G401 (cell line): Measurements from ENCODE around the gene ZNG1A. TPM values are rescaled to one million over a fixed set of nuclear protein-coding genes. Genes with fewer than 3 reads are reported as not detected.
A peak's percentile ranks its signal among the peaks of the same experiment; 100 is the strongest.
"Not testable (repeated sequence)": the region's sequence is repeated elsewhere in the genome, so short reads cannot be mapped to it uniquely, and the experiment has no call there.

Experiments used
- DNase-seq: peaks from one replicate; pipeline ENCODE4 v3.0.0-alpha.2; 2015; ENCODE audit warnings: low spot score
- in situ Hi-C: cut with HindIII; loops from 2 replicates; pipeline ENCODE4 v1.10.0; 2016; ENCODE audit warnings: low sequenced_read_pairs, mixed read lengths
- total RNA-seq: library from RNA; depleted of rRNA; stranded (reverse); fragments of >200 nt; shearing (Covaris generic); gene quantifications from 2 replicates; pipeline ENCODE4 v1.2.3, GENCODE V29; 2014

The ZNG1A gene
- total RNA-seq, 1 experiment from 2014 or later: 48.3 TPM

DNA sequence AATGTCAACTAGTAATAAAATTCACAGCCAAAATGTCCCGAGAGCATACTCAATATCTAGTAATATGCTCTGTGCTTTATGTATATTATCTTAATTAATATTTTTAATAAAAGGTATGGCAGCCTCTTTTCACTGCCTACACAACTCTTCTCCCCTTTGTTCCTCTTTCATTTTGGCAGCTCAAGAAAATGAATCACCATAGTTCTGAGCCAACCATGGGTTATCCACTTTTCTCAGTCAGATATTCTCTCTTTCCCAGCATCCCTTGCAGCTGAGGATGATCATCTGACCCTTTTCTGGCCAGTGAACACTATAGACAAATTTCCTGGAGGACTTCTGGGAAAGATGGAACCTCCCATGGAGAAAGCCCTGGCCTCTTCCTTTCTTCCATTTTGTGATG is 27.6 kb upstream of the ZNG1A start:
- DNase-seq: no peak
- in situ Hi-C loops: no loop called here

DNA sequence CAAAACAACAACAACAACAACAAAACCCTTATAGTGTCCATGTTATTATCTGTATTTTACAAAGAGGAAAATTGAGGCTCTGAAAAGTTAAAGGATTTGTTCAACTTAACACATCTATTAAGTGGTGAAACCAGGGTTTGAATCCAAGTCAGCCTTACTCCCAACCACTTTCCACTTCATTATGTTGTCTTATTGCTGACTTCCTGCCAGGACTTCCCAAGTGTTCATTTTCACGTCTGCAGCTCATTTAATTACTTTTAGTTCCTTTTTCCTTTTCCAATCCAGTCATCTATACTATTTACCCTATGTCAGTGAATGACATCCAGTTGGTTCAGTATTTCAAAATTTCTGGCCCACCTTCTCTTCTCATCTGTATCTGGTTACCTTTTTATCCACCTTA is 20.7 kb upstream of the ZNG1A start:
- DNase-seq, in situ Hi-C loops: not testable (repeated sequence)

GRCh38 chr9:178140-178825 is 573 bp downstream of the ZNG1A start:
- in situ Hi-C loops: not testable (repeated sequence)
- DNase-seq: peak; percentile 2

DNA sequence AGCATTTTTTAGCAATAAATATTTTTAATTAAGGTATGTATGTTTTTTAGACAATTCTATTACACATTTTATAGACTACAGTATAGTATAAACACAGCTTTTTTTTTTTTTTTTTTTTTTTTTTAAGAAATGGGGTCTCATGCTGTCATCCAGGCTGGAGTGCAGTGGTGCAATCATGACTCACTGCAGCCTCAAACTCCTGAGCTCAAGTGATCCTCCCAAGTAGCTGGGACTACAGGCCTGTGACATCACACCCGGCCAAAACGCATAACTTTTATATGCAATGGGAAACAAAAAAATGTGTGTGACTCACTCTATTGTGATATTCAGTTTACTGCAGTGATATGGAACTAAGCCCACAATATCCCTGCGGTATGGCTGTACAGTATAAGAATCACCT is 9.1 kb downstream of the ZNG1A start:
- in situ Hi-C loops, DNase-seq: not testable (repeated sequence)

DNA sequence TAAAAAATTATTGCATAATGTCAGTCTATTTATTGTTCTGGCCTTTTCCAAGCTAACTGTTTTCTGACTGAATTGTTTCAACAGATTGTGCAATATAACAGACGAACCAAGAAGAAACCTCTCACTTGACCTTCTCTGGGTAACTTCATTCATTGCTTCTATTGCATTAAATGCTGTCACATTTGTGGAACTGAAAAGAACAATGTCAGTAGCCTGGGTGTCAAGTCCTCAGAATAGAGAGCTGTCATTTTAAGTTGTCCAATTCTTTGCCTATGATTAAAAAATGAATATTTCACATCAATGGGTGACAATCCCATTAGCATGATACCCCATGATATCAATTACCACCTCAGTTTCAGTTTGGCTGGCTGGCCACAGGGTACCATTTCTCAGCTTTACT is 19.0 kb downstream of the ZNG1A start:
- in situ Hi-C loops, DNase-seq: not testable (repeated sequence)

DNA sequence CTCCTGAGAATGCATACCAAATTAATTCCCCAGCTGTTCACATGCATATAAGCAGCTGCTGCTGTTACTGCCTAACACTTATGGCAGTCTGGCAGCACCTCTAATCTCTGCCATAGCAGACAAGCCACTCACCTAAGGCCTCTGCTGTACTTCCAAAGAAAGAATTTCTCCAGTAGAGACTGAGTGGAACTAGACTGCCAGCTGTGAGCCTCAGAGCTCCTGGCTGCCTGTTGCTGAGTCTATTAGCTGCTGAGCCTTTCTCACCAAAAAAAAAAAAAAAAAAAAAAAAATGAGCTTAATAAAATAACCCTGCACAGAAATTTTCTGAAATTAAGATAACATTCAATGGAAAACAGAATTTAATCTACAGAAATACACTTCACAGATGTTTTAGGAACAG is 27.7 kb downstream of the ZNG1A start:
- DNase-seq, in situ Hi-C loops: not testable (repeated sequence)

GRCh38 chr9:139880-140279 is 39.0 kb downstream of the ZNG1A start:
- DNase-seq, in situ Hi-C loops: not testable (repeated sequence)

DNA sequence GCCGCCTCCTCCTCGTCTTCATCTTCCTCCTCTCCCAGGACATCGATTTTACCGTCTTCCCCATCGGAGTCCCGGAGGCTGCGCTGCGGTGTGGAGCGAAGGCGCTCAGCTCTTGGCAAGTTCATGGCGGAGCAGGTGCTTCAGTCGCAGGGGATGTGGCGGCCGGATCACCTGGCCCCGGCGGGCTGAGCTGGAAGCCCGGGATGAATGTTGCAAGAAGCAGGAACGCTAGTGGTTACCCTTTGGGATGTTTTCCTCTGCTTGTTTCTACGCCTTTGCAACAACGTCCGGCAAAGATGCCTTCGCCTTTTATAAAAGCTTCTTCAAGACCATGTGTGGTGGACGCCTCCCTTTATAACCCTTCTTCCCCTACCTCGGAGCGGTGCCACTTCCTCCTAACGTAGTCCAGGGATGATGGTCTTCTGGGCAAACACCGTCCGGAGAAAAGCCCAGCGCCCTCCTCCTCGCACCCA is 60.8 kb downstream of the ZNG1A start, which contains the start of gene FOXD4:
FOXD4 (minus strand) TSS at position 423 of the 473 bp plus-strand sequence; CDS start at position 125, 298 bp downstream.
- DNase-seq, in situ Hi-C loops: not testable (repeated sequence)

- in situ Hi-C loops, DNase-seq: not testable (repeated sequence)
These were observed 61.5 kb downstream of the ZNG1A start for GRCh38 chr9:117144-117994.

GRCh38 chr9:116239-117077 is 62.4 kb downstream of the ZNG1A start:
- in situ Hi-C loops, DNase-seq: not testable (repeated sequence)

DNA sequence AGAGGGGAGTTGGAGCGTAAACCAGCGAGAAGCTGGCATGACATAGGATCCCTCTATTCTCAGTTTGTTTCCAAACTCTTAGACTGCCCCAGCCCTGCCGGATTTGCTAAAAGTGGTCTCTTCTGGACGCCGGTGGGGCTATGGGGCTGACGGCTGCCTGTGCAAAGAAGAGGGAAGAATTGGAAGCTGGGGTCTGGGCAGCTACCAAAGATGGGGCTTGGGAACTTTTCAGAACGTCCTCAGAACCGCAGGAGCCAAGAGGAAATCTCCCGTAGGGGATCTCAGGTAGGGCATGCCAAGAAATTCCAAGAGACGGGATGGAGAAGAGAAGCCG is 63.8 kb downstream of the ZNG1A start:
- in situ Hi-C loops, DNase-seq: not testable (repeated sequence)

DNA sequence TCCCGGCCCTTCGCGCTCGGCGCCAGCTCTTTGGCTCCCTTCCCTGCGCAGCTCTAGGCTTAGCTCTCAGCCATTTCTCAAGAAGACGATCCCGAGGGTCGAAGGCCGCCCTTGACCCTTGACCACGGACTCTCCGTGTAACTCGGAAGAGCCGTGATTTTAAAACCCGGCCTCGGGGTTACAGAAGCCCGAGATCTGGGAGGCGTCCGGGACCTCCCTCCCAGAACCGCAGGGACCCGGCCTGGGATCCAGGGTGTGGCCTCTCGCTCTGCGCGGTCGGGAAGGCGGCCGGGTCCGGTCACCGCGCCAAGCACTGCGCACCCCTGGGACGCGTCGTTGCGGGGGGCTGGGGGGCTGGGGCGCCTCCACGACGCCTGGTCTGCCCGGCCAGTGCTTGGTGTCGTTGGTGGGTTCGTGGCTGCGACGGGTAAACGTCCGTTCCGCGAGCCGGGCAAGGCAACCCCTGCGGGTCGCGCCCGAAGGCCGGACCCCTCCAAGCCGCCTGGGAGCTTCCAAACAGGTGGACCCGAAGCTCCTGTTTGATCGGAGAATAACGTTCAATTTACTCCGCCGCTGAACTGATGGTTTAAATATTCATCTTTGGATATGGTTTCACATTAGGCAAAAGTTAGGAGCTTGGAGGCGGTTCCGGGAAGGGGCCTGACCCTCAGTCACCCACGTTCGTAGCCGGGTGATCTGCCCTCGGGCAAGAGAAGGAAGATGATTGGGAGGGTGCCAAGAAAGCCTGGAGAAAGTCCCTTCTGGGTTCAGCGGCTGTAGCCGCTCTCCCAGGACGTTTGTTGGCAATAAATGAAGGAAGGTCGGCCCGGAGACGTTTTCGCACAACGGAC is 64.4 kb downstream of the ZNG1A start:
- DNase-seq, in situ Hi-C loops: not testable (repeated sequence)

- in situ Hi-C loops, DNase-seq: not testable (repeated sequence)
These were observed 65.2 kb downstream of the ZNG1A start for GRCh38 chr9:113468-114266.

DNA sequence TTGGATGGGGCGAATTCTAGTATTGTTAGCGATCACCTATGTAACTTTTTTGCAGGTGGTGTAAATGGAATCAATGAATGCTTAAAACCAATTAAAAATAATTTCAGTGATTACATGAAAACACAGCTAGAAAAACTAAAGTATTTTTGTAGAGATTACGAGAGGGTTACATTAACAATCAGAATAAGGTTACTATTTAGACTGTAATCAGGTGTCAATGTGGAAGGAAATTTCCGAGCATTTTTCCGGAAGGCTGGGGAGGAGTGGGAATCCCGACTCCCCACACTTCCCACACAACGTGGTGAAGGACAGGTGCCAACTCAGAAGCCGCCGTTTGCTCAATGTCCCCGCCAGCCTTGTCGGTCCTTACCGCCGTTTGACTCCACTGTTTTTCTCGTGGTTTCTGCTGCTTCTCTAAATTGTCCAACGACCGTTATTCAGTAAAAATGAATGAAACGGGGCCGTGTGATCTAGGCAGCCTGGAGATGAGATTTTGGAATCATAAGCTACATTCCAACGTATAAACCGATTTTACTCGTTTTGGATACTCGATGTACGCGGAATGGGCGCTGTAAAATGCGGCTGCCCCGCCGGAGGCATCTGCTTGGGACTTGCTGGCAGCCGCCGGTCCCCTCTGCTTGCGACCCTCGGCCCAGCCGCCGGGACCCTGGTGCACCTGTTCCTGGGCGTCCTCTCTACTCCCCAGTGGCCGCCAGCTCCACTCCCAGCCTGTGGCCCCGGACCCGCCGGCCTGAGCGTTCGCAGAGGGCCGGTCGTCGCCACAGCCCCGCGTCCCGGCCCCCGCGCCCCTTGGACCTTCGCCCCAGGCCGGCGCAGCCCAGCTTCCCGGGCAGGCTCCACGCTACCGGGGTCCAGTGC is 66.0 kb downstream of the ZNG1A start:
- in situ Hi-C loops, DNase-seq: not testable (repeated sequence)

GRCh38 chr9:110672-111071 is 68.2 kb downstream of the ZNG1A start:
- DNase-seq: not testable (repeated sequence)

DNA sequence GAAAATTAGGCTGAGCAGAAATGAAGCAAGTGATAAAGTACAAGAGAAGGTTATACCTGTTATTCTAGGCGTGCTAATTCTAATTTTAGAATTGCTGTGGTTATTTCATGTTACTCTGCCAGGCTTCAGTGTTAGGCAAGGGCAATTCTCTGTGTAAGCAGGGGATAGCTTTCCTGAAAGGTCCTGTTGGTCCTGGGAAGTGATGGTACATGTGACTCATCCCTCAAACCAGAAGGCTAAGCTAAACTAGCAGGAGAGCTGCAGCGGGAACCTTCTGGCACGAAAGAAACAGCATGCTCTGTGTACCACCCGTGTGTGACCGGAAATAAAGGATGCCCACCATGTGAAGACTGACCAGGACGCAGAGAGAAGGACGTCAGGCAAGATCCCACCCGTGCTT is 69.3 kb downstream of the ZNG1A start:
- DNase-seq, in situ Hi-C loops: not testable (repeated sequence)

More at GRCh38 chr9:110672-111071, 68.2 kb downstream of the ZNG1A start:
- in situ Hi-C loops: not testable (repeated sequence)
